GM19025 (cell line): Measurements from ENCODE around the gene WDPCP.
"Not testable (repeated sequence)": the region's sequence is repeated elsewhere in the genome, so short reads cannot be mapped to it uniquely, and the experiment has no call there.

Experiments used
- ATAC-seq: cut with Tn5 transposase; IDR thresholded peaks from one replicate; pipeline ENCODE4 v1.9.1; 2021; ENCODE audit warnings: mild to moderate bottlenecking, low read depth, moderate library complexity; ENCODE audit not compliant: unreplicated experiment

The WDPCP gene

DNA sequence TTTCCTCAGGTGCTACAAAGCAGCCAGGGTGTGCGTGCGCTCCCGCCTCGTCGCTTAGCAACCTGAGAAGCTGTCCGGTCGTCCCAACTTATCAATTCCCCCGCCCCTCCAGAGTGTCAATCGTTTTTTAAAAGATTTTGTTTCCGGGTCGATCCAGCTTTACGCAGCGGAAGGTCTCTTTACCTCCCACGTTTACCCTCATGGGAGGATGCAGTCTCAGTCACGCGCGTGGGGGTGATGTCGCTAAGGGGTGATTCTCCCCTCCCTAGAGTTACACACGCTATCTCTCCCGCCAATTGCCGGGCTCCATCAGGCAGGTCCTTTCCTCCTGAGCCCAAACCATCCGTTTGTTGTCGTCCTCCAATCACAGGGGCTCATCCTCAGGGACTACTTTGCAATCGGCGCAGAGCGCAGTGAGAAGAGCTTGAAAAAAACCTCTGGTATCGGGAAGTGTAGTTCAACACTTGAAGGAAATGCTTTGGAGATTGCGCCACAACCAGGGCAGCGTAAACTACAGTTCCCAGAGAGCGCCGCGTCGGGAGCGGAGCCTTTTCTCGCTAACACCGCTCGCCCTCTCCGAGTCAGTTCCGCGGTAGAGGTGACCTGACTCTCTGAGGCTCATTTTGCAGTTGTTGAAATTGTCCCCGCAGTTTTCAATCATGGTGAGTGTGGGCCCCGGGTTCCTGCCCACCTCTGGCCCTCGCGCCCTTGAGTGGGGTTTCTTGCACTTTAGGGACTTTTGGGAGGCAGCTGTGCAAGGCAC, at the start of gene WDPCP, which contains the start of gene MDH1:
TSS of gene WDPCP (minus strand) at position 93 of the 763 bp plus-strand sequence. CDS start 206 bp downstream, outside the sequence.
TSS of gene MDH1 (plus strand) at position 579 of the 763 bp plus-strand sequence. CDS start at position 660, 81 bp downstream.
- peak; percentile 85 for ATAC-seq

GRCh38 chr2:63632382-63632781, 44.1 kb upstream of the WDPCP start:
- ATAC-seq, result no peak

- no peak for ATAC-seq
These were observed 43.2 kb upstream of the WDPCP start for GRCh38 chr2:63631501-63631900.

GRCh38 chr2:63628403-63628942, 40.2 kb upstream of the WDPCP start:
- no peak for ATAC-seq

- no peak for ATAC-seq
These were observed 39.6 kb upstream of the WDPCP start for GRCh38 chr2:63627866-63628265.

- not testable (repeated sequence) for ATAC-seq
These were observed 35.5 kb upstream of the WDPCP start for GRCh38 chr2:63623763-63624162.

DNA sequence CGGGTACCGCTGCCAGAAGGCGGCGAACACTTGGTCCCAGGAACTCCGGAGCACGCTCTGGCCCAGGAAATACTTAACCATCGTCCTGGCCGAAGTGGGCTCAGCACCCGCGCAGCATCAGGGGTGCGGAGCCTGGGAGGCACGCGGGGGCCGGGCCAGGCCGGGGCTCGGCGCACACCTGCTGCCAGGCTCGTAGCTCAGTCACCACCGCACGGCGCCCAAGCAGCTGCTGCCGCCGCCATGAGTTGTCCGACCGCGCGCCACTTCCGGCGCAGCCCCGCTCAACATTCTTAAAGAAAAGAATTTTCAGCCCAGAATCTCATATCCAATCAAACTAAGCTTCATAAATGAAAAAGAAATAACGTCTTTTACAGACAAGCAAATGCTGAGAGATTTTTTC, 34.5 kb upstream of the WDPCP start:
- ATAC-seq, result no peak

GRCh38 chr2:63619328-63619727, 31.1 kb upstream of the WDPCP start:
- ATAC-seq, result no peak

GRCh38 chr2:63617366-63617765, 29.1 kb upstream of the WDPCP start:
- ATAC-seq, result no peak

DNA sequence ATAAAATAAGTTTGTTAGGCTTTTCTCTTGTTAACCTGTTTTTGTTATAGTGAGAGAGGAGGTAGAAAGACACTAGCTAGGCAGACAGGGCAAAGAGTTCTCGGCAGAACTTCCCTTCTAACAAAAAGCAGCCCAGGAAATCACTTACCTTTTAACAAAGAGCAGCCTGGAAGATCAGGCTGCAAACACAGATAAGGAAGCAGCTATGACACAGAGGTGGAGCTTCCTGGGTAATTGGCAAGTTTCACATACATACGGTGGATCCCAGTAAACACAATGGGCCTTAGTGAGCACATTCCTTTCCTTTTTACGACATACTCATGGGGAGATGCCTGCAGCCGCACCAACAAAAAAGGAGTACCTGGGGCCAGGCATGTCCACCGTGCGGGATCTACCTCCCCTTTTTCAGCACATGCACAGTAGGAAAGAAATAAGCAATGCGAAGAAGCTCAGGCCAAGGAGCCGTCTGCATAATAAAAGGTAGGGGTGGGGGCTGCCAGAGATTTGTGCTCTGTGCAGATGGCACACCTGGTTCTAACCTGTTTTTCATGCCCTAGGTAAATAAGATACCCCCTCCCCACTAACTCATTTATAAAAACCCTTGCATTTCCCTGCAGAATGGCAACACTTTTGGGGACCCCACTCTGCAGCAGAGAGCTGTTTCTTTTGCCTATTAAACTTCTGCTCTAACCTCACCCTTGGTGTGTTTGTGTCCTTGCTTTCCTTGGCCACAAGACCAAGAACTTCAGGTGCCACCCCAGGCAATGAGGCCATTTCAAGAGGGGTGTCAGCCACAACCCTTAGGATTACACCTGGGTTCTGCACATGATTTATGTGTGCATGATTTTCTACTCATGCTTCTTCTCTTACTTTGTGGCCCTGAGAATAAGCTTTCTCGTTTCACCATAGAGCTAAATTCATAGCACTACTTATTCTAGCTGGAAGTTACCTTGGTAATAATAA, 27.0 kb upstream of the WDPCP start:
- ATAC-seq, result no peak

DNA sequence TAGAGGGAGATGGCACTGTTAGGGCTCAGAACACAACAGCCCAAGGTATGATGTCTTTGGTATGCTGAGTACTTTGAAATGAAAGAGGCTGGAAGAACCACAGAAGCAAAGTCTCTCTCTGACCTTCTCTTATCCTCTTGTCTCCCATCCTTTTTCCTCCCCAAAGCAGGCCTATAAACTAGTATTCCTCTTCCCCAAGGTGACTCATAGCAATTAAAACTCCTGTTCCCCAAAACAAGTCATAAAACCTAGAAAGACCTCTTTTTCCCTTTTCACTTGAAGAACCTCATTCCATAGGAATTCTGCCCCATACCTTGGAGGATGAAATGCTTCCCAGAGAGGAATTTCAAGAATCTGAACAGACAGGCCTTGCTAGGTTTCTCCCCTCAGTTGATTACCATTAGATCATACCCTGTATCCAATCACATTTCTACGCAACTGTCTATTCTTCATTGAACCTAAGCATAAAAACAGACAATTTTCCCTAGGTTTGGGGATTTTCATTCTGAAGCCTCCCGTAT, 26.2 kb upstream of the WDPCP start:
- ATAC-seq, result no peak

GRCh38 chr2:63613391-63613901, 25.2 kb upstream of the WDPCP start:
- no peak for ATAC-seq

- no peak for ATAC-seq
These were observed 22.2 kb upstream of the WDPCP start for GRCh38 chr2:63610525-63610924.

GRCh38 chr2:63608865-63609264, 20.6 kb upstream of the WDPCP start:
- not testable (repeated sequence) for ATAC-seq

GRCh38 chr2:63604666-63605065, 16.4 kb upstream of the WDPCP start:
- ATAC-seq, result no peak

DNA sequence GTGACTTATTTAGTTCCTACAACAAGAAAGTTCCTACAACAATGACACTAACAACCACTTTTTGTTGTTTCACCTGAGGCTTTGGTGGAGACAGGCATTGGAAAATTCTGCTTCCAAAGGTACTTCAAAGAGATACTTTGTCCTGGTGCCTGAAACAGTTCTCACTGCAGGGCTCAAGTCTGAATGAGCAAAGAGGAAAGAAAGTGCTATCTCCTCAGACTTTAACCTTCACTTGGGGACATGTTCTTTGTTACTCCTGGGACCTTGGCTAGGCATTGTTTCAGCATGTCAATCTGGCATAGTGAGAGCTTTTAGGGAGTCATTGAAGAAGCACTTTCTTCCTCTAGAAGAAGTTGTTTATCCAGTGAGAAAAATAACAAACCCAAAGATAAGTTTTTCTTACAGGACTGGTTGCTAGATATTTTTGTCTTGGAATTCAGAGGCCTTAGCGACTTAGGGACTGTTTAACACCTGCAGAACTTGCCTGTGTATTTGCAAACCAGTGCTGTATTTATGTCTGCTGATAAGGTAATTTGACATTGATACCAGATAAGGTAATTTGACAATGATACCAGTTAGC, 12.7 kb upstream of the WDPCP start:
- ATAC-seq, result no peak

DNA sequence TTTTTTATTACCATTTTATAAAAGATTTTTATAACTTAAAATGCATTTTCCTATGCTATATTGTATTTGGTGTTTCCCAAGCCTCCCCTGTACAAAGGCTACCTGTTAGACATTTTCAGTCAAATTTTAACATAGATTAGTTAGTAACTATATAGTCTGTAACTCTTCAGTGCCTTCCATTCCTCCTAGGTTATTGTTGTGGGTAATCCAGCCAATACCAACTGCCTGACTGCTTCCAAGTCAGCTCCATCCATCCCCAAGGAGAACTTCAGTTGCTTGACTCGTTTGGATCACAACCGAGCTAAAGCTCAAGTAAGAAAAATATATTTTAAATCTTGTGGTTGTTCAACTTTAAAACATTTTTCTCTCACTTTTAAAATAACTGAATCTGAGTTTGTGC, 10.7 kb upstream of the WDPCP start:
- no peak for ATAC-seq

DNA sequence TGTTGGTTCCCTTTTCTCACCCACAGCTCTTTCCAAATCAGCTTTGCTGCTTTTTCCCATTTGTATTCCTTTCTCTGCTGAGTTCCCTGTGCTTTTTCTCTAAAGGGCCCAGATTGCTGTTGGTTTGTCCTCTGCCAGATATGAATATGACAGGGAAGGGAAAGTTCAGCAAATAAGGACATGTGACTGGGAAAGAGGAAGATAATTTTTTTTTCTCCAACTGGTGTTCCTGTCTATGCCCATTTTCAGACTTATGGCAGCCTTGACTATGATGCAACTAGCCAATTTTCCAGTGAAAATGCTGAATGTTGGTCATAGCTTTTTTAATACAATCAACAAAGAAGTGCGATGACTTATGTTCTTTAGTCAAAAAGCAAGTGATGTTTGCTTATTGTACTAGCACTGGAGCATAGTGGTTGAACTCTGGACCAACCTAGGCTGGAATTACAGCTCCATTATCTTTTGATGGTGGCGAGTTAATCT, 8.2 kb upstream of the WDPCP start:
- no peak for ATAC-seq

DNA sequence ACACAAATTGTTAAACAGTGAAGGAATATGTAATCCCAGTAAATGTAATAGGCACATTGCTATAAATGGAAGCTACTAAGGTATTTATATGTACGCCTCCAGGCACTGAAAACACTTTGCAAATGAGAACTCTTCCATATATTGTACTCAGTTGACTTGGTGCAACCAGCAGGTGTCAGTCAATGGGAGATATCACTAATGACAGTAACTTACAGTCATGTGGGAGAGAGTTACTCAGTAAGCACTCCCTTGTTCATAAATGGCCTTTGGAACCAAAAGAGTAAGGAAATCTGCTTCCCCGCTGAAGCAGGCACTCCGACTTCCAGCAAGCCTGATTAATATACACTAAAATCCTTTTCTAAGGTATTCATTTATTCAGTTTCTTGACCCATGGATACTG, 6.4 kb upstream of the WDPCP start:
- ATAC-seq, result no peak

DNA sequence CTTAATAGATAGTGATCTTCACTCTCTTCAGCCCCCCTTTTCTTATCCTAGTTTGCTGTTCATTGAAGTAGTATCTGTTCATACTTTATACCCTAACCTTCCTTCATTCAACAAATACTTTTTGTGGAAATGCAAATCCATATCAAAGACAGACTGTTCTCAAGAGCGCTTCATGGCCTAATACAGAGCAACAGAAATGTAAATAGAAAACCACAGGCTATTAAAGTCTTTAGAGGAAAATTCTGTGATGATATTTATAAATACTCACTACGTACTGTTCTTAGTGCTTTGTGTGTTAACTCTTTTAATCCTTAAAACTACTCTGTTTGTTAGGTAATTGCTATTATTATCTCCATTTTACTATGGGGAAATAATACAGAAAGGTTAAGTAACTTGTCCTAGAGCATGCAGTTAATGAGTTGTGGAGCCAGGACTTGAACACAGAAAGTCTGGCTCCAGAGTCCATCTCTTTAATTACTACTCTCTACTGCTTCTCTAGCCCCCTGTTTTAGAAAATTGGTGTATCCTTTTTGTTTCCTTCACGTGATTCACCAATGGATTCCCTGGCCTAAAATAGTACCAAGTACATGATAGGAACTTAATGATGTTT, 3.4 kb upstream of the WDPCP start:
- no peak for ATAC-seq
